NCI-H1436 treated with DMSO at 0.1 percent for 48 hours (cell line): ENCODE results near the gene NR1I3.

Experiments used
- DNase-seq: peaks from one replicate; lab custom pipeline; 2025; lab: John Stamatoyannopoulos, UW

NR1I3 gene

GRCh38 chr1:161218301-161219077, 19.5 kb downstream of the NR1I3 start:
- DNase-seq, result no peak

GRCh38 chr1:161217831-161218230, 20.2 kb downstream of the NR1I3 start:
- no peak for DNase-seq

DNA sequence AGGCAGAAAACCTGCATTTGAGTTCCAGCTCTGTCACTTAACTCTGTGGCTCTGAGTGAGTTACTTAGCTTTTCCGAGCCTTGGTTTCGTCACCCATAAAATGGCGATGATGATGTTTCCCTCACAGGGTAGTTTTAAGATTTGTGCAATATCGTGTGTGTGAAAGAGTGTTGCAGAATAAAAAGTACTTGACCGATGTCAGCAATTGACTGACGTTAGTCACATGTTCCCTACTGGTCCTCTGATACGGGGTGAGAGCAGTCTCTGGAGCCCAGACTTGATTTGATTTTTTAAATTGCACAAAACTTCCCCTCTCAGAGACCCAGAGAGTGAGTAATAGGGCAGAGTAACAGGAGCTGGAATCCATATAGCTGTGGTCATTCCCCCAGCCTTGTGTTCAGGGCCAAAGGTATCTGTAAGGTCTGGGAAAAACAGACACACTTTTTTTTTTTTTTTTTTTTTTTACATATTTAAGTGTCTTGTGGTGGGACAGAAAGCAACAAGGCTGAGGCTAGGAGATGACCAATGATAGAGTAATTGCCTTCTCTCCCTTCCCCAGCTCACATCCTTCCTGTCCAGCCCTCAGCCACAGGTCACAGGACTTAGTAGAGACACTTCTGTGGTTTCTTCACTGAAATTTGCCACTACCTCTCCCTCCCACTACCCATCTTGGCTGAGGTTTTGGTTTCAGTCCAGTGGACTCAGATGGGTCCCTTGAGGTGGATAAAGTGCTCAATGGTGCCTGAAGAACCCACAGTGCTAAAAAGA, 20.9 kb downstream of the NR1I3 start:
- no peak for DNase-seq

GRCh38 chr1:161215076-161215475, 22.9 kb downstream of the NR1I3 start, which contains the start of gene FCER1G:
TSS of gene FCER1G (plus strand) at chr1:161215295. CDS start at chr1:161215322, 27 bp downstream.
- DNase-seq, result no peak

DNA sequence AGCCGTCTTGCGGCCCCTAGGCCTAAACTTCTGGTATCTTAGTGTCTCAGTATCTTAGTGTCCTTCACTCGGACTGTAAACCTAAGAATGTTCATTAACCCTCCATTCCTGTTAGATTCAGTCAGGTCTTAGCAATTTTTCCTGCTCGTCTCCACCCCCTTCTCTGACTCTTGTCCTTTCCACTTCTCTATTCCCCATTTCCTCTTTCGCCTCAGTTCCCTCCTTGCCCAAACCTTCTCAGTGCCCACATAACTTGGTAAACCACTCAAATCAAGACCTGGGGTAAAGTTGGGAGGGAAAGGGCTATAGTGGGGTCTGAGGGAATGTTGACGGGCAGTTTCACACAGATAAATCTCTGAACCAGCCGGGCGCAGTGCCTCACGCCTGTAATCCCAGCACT, 23.6 kb downstream of the NR1I3 start:
- no peak for DNase-seq

DNA sequence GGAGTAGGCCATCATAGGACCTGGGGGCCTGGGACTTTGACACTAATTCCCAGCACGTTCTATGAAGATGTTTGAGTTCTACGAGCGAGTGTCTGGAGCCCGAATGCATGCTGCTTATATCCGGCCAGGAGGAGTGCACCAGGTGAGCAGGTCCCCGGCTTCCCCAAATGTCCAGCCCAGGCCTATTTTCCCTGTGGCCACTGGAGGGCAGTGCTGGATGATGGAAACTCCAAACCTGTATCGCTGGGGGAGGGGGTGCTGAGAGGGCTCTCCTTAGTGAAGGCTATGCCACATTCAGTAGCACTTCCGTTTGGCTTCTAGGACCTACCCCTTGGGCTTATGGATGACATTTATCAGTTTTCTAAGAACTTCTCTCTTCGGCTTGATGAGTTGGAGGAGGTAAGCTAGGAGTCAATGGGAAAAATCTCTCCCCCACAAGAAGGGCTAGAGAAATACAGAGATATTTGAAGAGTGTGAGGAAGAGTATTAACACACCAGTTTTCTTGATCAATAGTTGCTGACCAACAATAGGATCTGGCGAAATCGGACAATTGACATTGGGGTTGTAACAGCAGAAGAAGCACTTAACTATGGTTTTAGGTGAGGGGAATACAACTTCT, 28.1 kb downstream of the NR1I3 start:
- DNase-seq, result no peak

DNA sequence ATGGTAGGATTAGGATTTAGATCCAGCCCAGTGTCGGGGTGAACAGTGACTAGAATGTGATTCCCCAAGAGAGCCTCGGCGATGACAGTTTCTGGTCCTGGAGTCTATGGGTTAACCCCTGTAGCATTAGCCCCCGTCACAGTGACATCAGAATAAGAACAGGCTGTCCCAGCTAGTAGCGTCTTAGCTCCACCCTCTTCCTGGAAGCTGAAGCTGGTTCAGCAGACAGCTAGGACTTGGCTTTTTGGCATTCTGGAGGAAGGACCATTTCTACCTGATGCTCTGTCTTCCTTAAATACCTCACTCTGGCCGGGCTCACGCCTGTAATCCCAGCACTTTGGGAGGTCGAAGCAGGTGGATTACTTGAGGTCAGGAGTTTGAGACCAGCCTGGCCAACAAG, 30.8 kb downstream of the NR1I3 start:
- DNase-seq, result no peak

- no peak for DNase-seq
Observed at GRCh38 chr1:161206411-161207140, 31.4 kb downstream of the NR1I3 start.

GRCh38 chr1:161201836-161202712, 35.9 kb downstream of the NR1I3 start, which contains the start of gene NDUFS2:
TSS of gene NDUFS2 (plus strand) at chr1:161202367. CDS start at chr1:161202386, 19 bp downstream.
- DNase-seq, result peak; percentile 92

DNA sequence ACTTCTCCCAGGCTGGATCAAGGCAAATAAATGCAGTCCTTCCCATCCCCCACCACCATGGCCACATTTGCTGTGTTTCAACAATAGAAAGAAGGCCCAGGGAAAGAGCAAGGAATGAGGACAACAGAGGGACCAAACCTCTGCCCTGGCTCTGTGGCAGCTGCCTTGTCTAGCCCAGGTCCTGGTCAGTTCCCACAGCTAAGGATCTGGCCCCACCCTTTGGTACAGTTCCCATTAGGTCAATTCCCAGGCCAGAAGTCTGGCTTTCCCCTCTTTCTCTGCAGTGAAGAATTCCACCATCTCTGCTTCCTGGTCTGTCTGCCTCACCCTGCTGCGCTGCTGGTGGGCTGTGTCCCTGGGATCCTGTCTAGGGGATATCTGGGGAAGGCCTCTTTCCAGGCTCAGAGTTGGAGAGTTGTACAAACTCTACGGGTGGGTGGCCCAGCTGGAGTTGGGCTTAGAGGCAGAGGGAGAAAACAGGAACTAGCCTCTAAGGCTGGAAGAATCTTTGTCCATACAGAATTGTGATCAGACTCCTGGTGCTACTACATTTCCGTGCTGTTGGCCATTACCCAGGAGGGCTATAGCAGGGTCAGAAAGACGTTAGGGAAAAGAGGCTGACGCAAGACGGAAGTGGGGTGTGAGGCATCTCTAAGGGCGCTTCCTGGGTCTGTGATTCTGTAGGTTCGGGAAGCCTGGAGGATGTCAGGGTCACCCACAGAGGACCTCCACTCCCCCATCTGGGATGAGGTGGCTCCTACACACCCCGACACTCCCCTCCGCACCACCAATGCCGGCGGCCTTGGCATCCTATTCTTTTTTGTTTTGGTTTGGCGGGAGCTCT, 36.8 kb downstream of the NR1I3 start:
- DNase-seq, result no peak

GRCh38 chr1:161200421-161200991, 37.5 kb downstream of the NR1I3 start:
- DNase-seq, result no peak

GRCh38 chr1:161199506-161200139, 38.4 kb downstream of the NR1I3 start:
- no peak for DNase-seq

GRCh38 chr1:161198897-161199431, 39.0 kb downstream of the NR1I3 start, which contains the start of gene ADAMTS4:
TSS of gene ADAMTS4 (minus strand) at chr1:161199054. CDS start at chr1:161198627, 427 bp downstream.
- no peak for DNase-seq

DNA sequence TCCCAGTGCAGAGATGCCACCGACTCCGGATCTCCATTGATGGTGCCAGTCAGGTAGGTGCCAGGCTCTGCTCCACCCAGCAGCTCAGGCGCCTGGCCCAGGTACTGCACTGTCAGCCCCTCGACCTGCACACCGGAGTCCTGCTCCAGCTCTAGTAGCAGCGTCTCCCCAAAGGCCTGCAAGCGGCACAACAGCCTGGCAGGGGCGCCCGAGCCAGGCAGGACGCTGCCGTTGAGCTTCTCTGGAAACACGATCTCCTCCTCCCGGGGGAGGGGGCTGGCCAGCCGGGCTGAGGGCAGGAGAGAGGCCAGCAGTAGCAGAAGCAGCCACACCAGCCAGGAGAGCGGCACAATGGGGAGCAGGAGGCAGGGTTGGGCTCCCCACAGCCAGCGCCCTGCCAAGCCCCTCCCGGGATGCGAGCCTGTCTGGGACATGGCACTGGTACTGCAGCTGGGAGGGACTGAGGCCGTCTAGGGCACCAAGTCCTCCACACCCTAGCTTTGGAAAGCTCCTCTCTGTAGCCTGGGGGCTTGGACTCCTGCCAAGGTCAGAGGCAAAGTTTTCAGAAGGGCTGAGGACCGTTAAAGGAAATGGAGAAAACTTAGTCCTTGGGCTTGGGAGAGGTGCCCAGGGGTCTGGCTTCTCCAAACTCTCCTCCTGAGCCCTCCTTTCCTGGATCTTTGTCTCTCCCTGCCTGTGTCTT, 39.7 kb downstream of the NR1I3 start:
- no peak for DNase-seq

DNA sequence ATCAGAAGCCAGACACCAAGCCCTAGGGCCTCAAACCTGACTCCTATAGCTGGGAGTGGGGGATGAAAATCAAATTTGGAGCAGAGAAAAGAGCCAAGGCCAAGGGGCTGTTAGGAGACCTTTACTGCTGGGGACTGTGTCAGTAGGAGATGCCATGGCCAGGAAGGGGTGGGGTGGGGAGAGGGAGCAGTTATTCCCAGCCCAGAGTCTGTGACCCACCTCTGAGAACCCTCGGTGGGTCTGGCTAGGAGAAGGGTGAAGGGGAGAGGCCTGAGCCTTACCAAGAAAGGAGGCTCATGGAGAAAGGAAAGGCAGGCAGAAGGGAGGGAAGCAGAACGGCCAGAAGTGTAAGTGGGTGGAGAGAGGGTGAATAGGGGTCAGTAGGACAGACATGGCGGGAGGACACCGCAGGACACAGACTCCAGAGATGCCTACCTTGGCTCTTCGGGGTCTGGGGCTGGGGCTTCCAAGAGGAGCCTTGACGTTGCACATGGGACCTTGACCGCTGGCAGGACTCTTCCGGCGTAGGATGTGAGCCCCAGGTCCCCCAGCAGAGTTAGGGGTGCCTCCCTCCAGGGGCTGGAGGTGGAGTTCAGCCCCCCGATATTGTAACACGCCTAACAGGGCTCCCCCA, 40.3 kb downstream of the NR1I3 start:
- no peak for DNase-seq

- no peak for DNase-seq
Observed at GRCh38 chr1:161196521-161197451, 41.2 kb downstream of the NR1I3 start.

GRCh38 chr1:161196111-161196510, 41.9 kb downstream of the NR1I3 start:
- no peak for DNase-seq
